ENCODE measurements around the gene TMEM184A.

Gene TMEM184A

DNA sequence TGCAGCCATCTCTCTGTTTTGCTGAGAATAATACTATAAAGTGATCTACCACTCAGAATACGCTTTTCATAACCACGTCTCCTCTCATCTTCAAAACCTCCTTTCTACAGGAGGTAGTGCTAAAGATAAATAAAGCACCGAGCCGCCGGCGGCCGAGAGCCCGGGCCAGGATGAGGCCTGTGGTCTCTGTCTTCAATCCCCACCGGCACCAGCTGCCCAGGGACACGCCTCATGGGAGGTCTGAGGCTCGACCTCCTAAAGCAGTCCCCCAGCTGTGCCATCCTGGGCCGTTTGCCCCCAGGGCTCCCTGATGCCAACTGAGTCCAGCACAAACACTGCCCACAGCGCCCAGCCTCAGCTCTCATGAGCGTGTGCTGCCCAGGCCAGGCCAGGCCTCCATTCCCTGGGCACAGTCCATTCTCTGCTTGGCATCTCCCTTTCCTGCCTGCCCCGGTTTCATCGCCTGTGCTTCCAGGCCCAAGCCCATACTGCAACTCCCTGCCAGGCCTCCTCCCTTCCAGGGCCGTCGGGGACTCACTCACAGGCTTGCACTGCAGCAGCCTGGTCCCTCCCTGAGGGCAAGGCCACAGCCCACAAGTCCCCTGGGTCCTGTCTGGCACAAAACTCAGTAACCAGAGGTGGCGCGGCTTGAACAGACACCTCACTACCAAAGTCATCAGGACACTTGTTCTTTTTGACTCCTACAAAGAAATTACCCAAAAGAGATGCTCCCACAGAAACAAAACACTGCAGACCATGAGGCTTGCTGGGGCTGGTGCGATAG lies 54.3 kb downstream of the TMEM184A start:
- DNase-seq (ENCODE audit: low read depth), result no peak

DNA sequence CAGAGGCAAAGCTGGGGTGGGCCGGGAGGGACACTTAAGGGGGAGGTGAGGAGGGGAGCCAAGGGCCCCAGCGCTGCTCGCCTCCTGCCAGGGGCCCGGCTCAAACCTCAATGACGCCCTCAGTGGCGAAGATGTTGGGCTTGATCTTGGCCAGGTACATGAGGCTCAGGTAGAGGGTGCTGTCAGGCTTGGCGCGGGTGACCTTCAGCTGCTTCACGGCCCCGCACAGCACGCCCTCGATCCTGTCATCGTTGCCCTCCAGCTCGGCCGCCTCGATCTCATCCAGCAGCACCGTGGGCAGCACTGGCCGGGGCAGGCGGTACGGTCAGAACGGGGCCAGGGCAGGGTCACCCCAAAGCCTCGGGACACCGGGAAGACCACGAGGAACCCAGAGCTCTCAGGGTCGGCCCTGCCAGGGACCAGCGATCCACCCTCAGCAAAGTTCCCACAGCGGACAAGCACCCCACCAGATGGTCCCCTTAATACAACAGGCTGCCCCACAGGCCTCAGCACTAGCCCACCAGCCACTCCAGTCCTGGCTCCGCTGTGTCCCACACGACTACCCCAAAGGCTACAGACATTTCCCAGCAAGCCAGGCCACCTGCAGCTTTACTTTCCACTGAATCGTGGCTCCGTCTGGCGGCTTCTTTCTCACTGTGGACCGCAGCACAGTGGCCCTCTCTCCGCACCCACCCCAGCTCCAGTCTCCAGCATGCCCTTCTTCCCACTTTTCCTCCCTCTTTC lies 55.8 kb downstream of the TMEM184A start:
- DNase-seq (ENCODE audit: low read depth), result no peak

DNA sequence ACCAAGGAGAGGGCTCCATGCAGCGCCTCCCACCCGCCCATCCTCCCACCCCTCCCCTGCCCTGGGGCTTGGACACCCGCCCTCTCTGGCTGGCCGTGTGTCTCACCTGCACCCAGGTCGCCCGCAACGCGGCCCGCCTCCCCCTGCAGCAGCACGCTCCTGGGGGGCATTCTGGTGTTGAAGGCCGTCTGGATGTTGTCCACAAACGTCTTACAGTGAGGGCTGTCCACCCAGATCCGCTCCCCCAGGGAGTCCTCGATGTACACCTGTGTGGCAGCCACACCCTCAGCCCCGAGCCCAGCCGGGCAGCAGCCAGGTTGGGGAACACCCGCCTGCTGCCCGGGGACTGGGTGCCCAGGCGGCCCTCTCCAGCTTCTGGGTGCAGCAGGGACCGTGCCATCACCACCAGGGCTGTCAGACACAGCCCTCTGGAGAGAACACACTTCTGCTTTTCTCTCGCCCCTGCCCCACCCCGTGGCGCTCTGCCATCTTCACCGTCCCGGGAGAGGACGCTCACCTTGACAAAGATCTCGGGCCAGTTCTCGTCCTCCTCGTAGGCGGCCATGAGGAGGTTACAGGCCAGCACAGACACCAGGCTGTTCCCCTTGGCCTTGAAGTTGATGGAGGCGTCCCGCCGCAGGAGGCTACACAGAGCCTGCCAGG lies 56.5 kb downstream of the TMEM184A start:
- no peak for DNase-seq (ENCODE audit: low read depth)

DNA sequence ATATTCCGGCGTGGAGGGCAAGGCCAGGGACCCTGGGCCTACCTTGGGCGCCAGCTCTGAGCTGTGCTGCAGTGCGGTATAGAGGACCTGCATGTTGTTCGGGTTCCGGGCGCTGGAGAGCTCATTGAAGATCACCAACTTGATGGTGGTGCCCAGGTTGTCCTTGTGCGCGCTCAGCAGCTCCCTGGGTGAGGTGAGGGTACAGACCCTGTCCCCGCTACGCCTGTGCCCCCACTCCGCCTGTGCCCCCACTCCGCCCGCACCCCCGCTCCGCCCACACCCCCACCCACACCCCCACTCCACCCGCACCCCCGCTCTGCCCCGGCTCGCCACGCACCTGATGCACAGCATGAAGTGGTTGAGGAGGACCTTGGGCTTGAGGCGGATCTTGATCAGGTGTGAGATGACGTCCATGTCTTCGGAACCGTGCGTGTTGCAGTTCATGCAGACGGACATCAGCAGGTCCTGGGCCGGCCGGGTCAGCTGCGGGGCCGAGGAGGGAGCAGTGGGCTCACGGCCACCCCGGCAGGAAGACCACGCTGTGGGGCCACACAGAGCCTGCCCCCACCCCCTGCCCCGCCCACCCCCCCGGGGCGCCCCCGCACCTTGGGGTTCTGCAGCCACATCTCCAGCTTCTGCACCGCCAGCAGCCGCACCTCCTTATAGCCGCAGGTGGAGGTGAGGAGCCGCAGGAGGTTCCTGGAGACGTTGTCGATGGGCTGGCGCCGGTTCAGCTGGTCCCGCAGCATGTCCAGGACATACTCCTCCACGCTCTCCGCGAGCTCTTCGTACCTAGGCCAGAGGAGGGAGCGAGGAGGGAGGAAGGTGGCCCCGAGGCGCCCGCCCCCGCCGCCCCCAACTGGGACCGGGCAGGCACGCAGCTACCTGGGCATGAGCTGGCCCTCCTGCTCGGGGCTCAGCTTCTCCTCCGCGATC lies 57.4 kb downstream of the TMEM184A start:
- no peak for DNase-seq (ENCODE audit: low read depth)

DNA sequence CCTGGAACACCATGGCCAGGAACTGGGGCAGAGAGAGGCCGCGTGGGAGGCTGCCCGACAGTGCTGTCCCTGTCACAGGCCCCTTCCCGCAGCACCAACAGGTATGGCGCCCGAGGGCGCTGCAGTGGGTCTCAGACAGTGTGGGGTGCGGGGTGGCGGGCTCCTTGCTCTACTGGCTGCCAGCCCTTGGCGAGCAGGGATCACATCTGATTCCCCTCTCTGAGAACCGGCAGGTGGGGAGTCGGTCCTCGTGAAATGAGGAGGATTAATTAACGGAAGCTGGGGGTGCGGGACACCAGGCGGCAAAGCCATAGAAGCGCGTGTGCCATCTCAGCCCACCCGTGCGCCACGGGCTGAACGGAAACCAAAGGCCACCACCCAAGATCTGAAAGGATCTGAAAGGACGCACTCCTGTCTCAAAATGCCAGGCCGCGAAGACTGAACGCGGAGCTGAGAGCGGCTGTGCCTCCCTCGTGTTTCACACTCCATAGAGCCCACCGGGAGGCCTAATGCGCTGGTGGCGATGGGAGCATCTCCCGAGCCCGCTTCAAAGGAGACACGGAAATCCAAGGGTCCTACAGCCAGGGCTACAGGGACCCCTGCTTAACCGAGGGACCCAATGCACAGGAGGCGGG lies 58.6 kb downstream of the TMEM184A start:
- DNase-seq (ENCODE audit: low read depth), result no peak

DNA sequence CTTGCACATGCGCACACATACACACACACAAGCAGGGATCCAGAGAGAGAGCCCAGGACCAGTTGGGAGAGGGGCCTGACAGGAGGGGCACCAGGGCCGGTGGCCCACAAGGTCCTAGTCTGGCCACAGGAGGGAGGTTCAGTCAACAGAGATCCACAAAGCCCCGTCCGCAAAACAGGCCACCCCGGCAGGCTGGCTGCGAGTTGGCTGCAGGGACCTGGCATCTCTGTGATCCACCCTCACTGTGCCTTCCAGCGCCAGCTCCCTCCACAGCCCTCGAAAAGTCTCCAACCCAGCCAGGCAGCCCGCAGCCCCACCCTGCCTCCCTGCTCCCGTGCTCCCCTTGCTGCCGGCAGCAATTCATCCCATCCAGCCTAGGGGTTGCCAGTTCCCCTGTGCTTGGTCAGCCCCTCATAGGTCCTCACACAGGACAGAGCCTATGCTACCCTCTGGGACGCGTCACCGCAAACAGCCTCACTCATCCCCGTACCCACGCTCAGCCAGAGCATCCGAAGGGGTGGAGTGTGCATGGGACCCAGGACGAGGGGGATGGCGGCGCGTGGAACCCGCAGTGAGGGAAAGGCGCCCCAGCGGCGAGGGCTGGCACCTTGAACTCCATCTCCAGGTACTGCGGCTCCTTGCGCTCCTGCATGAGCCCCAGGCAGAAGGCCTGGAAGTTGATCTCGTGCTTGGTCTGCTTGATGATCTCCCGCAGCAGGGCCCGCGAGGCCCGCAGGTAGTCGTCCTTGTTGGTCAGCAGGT lies 59.3 kb downstream of the TMEM184A start:
- DNase-seq (ENCODE audit: low read depth), result no peak

DNA sequence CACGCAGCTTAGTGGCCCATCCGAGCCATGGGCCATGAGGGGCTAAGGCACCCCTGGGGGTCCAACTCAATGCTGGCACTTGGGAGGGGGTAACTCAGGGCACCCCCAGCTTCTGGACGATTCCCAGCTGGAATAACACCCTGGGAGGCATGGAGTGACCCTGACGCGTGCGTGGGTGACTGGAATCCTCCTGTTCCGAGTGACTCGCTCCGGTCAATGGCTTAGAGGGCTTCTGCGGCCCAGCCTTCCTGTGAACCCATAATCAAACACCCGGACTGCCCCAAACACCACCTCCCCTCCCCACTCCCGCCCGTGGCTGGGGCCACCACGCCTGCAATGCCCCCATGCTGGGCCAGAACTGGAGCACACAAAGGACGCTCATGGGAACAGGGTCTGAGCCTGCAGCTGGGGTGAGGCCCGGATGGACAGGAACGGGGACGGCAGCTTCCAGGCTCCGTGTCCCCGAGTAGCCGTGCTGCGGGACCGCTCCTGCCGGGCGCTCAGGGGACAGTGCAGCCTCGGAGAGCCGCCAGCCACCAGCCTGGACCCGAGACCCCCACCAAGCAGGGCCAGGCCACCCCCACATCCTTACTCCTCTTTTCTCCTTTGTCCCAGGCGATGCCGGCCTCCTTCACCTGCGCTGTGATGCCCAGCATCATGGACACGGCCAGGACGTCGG lies 60.3 kb downstream of the TMEM184A start:
- no peak for DNase-seq (ENCODE audit: low read depth)

DNA sequence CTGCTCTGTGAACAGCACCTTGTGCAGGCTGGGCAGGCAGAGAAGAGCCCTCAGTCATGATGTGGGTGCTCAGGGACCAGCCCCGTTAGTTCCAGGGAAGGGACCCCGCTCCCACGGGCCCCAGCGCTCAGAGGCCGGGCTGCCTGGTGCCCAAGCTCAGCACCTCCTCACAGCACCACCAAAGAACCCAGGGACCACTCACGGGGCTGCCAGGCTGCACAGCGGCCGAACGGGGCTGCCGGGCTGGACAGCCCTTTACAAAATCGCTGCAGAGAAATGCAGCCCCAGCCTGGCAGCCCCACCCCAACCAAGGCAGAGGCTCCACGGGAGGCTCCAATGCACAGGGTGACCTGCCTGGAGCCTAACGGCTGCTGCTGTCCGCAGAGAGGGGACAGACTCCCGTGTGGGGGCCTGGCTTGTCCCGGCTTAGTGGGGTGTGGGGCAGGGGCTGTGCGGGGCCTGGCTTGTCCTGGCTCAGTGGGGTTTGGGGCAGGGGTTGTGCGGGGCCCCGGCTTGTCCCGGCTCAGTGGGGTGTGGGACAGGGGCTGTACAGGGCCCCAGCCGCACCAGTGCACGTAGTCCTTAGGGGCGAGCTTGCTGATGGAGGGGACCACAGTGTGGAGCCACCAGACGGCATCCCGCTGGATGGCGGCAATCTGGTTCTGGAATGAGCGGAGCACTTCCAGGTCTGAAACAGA lies 61.0 kb downstream of the TMEM184A start:
- DNase-seq (ENCODE audit: low read depth), result no peak

DNA sequence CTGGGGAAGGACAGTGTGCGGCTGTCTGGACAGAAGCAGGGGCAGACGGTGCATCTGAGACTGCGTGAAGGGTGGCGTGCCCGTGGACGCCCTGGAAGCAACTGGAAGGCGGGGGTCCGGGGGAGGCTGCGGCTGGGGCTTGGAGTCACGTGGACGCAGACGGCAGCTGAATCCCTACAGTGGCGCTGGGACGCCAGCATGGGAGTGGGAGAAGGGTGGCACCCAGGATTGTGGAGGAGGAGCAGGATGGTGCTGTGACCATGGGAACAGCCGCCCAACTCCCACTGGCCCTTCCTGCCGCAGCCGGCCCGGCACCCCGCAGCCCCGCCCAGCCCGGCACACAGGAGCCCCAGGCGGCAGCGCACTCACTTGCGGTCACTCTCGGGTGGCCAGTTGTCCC lies 61.6 kb downstream of the TMEM184A start:
- no peak for DNase-seq (ENCODE audit: low read depth)

DNA sequence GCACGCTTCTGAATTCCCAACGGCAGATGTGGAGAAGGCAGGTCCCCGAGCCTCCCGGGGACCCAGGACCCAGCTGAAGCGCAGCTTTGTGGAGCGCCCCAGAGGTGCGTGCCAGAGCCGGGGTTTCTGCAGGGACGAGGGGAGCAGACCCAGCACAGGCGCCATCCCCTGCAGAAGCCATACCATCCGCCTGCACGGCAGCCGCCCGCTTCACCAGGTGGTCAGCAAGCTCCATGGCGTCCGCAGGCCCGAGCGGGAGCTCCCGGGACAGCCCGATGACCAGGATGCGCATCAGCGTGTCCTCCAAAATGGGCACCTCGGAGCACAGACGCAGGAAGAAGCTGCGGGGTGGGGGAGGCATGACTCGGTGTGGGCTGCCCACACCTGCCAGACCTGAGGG lies 62.4 kb downstream of the TMEM184A start:
- DNase-seq (ENCODE audit: low read depth), result no peak

DNA sequence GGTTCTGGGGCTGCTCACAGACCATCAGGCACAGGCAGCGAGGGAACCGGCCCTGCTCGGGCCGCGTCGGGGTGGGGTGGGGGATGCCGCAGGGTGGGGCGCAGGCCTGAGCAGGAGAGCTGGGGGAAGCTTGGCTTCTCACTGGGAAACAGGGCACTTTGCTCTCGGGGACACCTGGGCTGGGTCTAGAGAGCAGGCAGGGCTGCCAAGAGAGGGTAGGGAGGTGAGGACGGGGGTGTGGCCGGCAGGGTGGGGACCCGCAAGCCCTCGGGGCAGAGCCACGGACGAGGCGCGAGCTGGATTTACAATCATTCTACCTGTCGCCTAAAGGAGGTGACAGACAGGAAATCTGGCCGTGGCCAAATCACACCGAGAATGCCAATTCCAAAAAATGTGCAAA lies 62.9 kb downstream of the TMEM184A start:
- DNase-seq (ENCODE audit: low read depth), result no peak

DNA sequence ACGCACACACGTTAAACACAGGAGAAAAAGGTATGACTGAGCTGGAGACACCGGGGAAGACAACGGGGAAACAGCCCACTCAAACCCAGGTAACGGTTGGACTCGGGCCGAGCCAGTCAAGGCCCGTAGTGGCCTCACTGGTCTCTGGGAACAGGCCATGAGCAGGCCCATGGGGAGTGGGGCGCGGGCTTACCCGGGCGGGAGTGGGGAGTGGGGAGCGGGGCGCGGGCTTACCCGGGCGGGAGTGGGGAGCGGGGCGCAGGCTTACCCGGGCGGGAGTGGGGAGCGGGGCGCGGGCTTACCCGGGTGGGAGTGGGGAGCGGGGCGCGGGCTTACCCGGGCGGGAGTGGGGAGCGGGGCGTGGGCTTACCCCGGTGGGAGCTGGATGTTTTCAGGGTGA lies 63.4 kb downstream of the TMEM184A start:
- no peak for DNase-seq (ENCODE audit: low read depth)

Data from fibroblast of gingiva (primary cell).